ENCODE results near the gene EYA3. TPM values are rescaled to one million over a fixed set of nuclear protein-coding genes. Genes with fewer than 3 reads are reported as not detected.

EYA3 gene
- total and polyA plus RNA-seq, 2 of the 8 experiments (the other 6 are each of a cell fraction or from before 2014, with no cell fraction given), result 15.0 to 33.9 TPM

DNA sequence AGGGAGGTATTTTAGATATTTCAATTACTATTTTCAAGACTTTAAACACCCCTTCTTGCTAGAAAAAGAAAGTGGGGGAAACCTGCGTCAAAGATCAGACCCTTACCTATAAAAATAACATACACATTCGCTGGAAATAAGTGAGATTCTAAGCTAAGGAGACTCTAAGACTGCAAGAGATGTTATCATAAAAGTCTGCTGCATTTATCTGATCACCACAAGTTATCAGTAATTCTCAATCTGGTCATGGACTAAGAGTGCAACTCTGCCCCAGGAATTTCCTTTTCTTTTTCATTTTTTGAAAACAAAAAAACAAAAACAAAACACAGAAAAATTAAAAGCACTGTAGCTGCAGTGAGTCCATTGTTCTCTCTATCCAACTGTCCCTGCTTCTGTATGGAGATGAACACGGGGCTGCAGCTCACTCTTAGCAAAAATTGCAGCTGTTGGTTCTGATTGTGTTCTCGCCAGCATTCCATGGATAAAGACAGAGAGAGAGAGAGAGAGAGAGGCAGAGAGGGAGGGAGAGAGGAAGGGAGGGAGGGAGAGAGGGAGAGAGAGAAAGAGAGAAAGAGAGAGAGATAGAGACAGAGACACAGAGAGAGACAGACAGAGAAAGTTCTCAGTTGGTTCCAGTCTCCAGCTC, 114.5 kb downstream of the EYA3 start (continued):
- TF ChIP-seq, protein P1, sequence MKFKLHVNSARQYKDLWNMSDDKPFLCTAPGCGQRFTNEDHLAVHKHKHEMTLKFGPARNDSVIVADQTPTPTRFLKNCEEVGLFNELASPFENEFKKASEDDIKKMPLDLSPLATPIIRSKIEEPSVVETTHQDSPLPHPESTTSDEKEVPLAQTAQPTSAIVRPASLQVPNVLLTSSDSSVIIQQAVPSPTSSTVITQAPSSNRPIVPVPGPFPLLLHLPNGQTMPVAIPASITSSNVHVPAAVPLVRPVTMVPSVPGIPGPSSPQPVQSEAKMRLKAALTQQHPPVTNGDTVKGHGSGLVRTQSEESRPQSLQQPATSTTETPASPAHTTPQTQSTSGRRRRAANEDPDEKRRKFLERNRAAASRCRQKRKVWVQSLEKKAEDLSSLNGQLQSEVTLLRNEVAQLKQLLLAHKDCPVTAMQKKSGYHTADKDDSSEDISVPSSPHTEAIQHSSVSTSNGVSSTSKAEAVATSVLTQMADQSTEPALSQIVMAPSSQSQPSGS (IDR thresholded peaks at IDR 0.05; ENCODE audit: low read length), result no peak
- no peak for TF ChIP-seq JUN (IDR thresholded peaks at IDR 0.05; ENCODE audit: low read depth, low read length)
- TF ChIP-seq, protein P2, sequence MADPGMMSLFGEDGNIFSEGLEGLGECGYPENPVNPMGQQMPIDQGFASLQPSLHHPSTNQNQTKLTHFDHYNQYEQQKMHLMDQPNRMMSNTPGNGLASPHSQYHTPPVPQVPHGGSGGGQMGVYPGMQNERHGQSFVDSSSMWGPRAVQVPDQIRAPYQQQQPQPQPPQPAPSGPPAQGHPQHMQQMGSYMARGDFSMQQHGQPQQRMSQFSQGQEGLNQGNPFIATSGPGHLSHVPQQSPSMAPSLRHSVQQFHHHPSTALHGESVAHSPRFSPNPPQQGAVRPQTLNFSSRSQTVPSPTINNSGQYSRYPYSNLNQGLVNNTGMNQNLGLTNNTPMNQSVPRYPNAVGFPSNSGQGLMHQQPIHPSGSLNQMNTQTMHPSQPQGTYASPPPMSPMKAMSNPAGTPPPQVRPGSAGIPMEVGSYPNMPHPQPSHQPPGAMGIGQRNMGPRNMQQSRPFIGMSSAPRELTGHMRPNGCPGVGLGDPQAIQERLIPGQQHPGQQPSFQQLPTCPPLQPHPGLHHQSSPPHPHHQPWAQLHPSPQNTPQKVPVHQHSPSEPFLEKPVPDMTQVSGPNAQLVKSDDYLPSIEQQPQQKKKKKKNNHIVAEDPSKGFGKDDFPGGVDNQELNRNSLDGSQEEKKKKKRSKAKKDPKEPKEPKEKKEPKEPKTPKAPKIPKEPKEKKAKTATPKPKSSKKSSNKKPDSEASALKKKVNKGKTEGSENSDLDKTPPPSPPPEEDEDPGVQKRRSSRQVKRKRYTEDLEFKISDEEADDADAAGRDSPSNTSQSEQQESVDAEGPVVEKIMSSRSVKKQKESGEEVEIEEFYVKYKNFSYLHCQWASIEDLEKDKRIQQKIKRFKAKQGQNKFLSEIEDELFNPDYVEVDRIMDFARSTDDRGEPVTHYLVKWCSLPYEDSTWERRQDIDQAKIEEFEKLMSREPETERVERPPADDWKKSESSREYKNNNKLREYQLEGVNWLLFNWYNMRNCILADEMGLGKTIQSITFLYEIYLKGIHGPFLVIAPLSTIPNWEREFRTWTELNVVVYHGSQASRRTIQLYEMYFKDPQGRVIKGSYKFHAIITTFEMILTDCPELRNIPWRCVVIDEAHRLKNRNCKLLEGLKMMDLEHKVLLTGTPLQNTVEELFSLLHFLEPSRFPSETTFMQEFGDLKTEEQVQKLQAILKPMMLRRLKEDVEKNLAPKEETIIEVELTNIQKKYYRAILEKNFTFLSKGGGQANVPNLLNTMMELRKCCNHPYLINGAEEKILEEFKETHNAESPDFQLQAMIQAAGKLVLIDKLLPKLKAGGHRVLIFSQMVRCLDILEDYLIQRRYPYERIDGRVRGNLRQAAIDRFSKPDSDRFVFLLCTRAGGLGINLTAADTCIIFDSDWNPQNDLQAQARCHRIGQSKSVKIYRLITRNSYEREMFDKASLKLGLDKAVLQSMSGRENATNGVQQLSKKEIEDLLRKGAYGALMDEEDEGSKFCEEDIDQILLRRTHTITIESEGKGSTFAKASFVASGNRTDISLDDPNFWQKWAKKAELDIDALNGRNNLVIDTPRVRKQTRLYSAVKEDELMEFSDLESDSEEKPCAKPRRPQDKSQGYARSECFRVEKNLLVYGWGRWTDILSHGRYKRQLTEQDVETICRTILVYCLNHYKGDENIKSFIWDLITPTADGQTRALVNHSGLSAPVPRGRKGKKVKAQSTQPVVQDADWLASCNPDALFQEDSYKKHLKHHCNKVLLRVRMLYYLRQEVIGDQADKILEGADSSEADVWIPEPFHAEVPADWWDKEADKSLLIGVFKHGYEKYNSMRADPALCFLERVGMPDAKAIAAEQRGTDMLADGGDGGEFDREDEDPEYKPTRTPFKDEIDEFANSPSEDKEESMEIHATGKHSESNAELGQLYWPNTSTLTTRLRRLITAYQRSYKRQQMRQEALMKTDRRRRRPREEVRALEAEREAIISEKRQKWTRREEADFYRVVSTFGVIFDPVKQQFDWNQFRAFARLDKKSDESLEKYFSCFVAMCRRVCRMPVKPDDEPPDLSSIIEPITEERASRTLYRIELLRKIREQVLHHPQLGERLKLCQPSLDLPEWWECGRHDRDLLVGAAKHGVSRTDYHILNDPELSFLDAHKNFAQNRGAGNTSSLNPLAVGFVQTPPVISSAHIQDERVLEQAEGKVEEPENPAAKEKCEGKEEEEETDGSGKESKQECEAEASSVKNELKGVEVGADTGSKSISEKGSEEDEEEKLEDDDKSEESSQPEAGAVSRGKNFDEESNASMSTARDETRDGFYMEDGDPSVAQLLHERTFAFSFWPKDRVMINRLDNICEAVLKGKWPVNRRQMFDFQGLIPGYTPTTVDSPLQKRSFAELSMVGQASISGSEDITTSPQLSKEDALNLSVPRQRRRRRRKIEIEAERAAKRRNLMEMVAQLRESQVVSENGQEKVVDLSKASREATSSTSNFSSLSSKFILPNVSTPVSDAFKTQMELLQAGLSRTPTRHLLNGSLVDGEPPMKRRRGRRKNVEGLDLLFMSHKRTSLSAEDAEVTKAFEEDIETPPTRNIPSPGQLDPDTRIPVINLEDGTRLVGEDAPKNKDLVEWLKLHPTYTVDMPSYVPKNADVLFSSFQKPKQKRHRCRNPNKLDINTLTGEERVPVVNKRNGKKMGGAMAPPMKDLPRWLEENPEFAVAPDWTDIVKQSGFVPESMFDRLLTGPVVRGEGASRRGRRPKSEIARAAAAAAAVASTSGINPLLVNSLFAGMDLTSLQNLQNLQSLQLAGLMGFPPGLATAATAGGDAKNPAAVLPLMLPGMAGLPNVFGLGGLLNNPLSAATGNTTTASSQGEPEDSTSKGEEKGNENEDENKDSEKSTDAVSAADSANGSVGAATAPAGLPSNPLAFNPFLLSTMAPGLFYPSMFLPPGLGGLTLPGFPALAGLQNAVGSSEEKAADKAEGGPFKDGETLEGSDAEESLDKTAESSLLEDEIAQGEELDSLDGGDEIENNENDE (IDR thresholded peaks at IDR 0.05; ENCODE audit: insufficient replicate concordance, low read length), result no peak
- TF ChIP-seq EZH2 (IDR thresholded peaks at IDR 0.05; ENCODE audit: low read depth, low read length, severe bottlenecking), result no peak
- no peak for TF ChIP-seq KDM5A (IDR thresholded peaks at IDR 0.05; ENCODE audit: low read length)
- TF ChIP-seq HDAC6 (IDR thresholded peaks at IDR 0.05; ENCODE audit: low read depth, low read length), result no peak
- TF ChIP-seq JUND (IDR thresholded peaks at IDR 0.05; ENCODE audit: low read length), result no peak

All from H1 (cell line).